GM18951 (cell line): ENCODE results near the gene LRP8.

Source experiments
- POLR2A ChIP-seq: IDR thresholded peaks from 4 replicates; pipeline ENCODE4 v1.6.1; 2011; ENCODE audit warnings: mild to moderate bottlenecking; ENCODE audit not compliant: insufficient read length, insufficient read depth; ENCODE audit errors: extremely low read depth
- in situ Hi-C: fragments of 300-500 bp; cut with MboI; formaldehyde crosslinking; loops from one replicate; pipeline ENCODE4 v1.12.0; 2022; ENCODE audit warnings: low sequenced_read_pairs, mixed read lengths, inconsistent platforms; ENCODE audit not compliant: unreplicated experiment

The LRP8 gene

DNA sequence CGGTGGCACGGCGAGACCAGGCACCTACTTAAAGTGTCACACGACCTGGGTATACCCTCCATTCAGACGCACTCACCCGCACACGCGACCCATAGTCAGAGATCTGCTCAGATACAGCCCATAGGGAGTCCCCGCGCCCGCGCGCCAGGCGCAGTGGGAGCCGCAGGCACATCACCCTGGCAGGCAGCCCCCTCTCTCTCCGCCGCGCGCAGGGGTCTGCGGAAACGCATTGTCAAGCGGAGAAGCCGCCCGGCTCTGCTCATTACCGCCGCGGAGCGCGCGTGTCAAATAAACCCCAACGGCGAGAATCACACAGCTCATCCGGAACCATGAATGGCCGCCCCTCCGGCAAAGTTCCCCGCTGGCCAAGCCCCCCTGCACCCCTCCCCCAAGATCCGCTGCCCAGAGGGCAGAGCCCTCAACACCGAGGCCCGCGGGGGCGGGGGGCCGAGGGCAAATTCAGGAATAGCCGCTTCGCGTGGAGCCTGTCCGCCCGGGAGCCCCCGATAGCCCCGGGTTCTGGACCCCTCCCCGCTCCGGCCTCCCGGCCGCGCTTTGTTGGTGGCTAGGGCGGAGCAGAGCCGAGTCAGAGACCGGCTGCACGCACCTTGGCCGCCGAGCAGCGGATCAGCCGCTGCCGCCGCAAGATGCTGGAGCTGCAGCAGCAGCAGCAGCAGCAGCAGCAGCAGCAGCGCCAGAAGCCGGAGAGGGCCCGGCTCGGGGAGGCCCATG is 522 bp downstream of the LRP8 start:
- no peak for TF ChIP-seq POLR2A
- in situ Hi-C loops: no loop called here

DNA sequence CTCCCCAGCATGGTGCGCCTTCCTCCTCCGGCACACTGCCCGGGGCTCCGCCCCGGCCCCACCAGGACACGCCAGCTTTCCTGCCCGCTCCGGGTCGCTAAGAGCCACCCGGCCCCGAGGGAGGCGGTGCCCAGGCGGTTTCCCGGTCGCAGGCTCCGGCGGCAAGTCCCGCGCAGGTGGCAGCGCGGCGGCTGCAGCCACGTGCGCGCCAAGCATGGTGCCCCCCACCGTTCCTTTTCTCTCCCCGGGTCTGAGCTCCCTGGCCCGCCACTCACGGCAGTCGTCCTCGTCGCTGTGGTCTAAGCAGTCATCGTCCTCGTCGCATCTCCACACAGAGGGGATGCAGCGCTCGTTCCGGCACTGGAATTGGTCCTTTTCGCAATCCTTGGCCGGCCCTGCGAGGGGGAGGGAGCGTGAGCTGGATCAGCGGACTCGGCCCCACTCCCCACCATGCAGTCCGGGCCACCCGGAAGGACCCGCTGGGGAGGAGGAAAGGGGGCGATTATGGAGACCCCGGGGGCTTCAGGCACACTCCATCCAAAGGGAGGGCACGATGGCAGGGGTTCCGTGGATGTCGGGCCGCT is 1.2 kb downstream of the LRP8 start:
- no peak for TF ChIP-seq POLR2A

DNA sequence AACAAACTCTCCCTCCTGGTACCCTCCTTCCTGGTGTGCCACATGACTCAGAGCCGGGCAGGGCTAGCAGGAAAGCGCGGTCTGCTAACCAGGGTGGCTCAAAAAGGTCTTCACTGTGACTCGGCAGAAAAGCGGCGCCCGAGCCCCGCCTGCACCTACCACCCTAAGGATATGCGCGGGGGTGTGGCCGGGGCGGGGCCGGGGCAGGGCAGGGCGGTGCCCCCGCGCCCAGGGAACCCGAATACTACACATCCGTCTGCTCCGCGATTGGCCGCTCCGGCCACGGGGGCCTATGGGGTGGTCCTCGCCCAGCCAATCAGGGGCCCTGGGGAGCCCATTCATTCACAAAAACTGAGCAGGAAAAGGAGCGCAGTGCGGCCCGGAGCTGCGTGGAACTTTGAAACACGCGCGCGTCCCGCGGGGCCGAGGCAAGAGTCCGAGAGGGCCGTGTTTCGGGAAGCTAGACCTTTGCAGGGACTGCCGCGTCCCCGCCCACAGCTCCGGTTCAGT is 1.7 kb downstream of the LRP8 start:
- in situ Hi-C loops: no loop called here
- peak; percentile 84 for TF ChIP-seq POLR2A

More for the DNA sequence above, 1.2 kb downstream of the LRP8 start:
- in situ Hi-C loops: no loop called here

DNA sequence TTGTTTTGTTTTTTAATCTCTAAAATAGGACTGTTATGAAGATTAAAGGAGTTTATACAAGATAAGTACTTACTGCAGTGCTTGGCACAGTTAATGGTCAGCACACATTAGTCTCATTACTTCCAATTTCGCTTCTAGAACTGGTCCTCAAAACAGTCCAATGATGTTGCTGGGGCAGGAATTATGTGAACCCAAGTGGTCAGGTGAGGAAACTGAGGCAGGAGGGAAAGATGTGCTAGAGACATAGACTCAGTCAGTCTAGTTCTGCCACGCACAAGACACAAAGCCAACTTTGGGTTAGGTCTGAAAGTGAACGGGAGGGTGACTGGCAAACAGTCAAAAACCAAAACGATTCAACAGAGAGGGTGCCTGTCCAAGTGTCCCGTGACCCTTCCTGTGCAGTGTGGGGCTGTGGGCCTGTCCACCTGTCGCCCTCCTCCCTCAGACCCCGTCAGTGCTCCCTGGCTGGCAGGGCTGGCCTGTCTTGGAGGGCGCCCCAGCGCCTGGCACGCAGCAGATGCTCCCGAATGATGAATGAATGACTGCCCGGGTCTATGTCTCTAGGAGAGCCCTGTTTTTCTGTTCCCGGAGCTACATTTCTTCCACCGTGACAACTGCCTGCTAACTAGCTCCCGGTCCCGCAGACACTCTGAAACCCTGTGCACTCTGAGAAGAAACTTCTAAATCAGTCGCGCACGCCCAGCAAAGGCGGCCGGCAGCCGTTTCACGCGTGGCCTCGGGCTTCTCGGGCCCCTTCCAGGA is 2.4 kb downstream of the LRP8 start:
- in situ Hi-C loops: no loop called here
- TF ChIP-seq POLR2A: no peak

DNA sequence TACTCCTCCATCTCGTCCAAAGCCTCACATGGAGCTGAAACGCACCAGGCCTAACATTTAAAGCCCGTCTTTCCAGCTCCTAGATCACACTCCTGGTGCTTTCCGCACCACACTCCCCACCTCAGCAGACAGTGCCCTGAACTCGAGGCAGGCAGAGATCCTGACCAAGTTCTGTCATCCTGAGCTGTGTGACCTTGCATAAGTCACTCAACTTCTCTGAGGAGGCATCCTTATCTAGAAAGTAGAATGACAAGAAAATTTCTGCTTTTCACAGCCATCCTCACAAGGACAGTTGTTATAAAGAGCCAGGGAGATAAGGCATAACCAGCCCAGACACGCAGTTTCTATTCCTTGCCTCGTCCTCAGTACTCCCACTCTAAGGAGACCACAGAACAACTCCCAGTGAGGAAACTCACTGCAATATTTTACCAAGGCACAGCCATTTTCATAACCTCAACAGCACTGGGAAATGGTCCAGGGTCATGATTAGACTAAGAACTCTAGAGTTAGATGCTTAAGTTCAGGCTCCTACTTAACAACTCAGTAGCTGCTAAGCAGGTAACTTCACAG is 3.1 kb downstream of the LRP8 start:
- in situ Hi-C loops: no loop called here
- TF ChIP-seq POLR2A: no peak

DNA sequence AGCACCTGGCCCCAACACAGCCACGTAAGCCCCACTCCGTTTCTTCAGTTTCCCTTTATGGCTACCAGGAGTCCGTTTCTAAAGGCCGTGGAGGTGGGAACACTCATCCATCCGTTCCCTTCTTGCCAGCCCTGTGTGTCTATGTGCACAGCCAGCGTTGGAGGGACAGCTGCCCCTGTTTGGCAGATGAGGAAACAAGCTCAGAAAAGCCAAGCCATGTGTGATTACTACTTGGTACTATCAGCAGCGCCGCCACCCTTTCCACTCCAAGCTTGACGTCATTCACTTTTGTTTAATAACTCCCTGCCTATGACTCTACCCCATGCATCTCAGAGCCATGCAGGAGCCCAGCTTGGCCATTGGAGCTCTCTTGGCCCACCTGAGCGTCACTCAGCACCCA is 3.5 kb downstream of the LRP8 start:
- TF ChIP-seq POLR2A: no peak
- in situ Hi-C loops: no loop called here

DNA sequence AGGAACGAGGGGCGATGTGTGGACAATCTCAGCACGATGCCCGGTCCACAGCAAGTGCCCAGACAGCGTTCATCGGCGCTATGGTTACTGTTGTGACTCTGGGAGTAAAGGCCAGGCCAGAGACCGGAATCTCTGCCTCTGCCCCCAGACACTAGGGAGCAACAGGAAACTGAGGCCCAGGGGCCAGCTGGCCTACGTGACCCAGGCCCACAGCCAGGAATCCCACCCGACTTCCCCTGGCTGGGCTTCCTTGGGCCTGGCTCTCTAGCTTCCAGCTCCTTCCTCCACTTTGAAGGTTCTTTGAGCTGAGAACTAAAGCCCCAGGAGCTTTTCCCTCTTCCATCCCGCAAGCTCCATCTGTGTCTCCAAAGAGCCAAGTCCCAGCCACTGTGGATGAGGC is 4.6 kb downstream of the LRP8 start:
- no peak for TF ChIP-seq POLR2A
- in situ Hi-C loops: no loop called here

DNA sequence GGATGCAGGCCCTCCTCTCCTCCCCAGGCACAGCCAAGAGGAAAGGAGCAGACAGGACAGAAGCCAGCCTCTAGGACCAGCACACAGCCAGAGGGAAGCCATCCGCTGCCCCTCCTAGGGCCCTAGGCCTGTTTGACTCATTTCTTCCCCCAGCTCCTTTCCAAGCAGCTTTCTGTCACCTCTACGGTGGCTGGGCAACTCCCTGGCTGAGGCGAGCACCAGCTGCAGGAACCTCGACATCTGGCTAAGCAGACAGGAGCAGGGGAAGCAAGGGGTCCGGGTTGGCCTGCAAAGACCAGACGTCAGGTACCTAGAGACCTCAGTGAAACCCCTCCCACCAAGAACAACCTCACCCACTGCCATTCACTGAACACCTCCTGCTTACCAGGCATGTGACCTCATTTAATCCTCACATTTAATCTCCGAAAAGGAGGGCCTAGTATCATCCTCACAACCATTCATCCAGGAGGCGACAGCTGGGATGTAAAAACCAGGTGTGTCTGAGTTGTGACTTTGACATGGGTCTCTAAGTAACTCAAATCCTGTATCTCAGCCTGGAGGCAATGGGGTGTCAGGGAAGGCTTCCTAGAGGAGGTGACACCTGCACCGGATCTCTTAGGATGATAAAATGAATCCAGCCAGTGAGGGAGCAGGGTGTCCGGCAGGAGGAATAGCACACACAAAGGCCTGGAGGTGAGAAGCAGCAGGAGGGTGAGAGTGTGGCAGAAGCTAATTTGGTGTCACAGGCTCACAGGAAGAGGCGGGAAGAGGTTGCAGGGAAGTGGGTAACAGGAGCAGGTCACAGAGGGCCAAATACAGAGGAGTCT is 5.9 kb downstream of the LRP8 start:
- in situ Hi-C loops: no loop called here
- TF ChIP-seq POLR2A: no peak

DNA sequence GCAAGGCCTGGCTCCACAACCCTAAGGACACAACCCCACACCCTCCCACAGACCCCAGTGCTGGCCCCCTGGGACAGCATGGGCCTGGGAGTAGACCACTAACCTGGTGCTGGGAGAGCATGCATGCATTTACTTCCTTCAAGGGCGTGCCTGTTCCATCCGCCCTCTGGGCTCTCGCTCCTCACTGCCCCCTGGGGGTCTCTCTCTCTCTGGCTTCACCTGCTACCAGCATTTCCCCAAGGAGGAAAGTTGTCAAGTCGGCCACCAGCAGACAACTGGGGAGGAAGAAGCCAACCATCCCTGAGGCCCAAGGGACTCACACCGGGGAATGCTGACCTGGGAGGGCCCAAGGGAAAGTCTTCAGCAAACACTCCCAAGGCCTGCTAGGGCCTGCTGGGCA is 6.5 kb downstream of the LRP8 start:
- in situ Hi-C loops: no loop called here
- no peak for TF ChIP-seq POLR2A

DNA sequence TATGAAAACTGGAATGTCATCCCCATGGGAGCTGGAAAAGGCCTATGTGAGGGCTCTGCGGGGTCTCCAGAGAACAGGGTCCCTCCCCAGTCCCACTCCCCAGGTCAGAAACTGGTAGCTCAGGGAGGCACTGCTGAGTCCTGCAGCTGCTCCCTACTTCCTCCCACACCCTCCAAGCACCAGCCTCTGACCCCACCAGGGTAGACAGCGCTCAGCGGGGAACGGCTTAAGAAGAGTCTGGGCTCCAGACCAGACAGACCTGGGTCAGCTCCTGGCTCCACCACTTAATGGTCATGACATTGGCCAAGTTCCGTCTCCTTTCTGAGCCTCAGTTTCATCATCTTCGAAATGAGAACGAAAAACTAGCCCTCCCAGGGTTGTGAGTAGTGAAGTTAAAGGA is 7.2 kb downstream of the LRP8 start:
- in situ Hi-C loops: no loop called here
- no peak for TF ChIP-seq POLR2A

DNA sequence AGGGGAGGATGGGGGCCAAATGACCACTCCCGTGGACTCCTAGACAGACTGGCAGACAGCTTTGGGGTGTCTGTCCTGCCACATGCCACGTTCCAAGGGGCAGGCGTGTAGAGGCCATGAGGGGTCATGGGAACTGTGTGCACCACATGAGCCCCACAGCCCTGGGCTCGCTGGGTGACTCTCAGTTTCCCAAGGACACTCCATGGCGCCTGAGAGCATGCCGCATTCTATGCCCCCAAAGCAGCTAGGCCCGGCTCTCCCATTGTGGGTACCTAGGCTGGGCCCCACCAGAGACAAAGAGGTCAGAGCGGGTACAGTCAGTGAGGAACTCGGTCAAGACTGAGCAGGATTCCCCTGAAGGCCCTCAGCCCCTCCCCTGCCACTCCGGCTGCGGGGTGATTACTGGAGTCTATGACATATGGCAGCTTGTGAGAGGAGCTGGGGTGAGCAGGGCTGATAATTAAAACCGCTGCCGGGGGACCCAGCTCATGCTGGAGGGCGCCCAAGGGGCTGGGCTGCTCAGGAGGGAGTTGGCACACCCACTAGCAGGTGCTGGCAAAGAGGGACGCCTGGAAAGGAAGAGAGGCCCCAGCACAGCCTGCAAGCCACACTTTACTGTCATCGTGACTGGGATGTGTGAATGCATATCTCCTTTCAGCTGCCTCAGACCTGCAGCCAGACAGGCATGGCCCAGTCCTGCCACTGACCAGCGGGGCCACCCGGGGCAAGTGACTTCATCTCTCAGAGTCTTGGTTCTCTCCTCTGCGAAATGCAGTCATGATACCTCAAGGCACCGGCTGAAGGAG is 8.4 kb downstream of the LRP8 start:
- TF ChIP-seq POLR2A: no peak
- in situ Hi-C loops: no loop called here
